ENCODE results near the gene ZNF385C.

DNA sequence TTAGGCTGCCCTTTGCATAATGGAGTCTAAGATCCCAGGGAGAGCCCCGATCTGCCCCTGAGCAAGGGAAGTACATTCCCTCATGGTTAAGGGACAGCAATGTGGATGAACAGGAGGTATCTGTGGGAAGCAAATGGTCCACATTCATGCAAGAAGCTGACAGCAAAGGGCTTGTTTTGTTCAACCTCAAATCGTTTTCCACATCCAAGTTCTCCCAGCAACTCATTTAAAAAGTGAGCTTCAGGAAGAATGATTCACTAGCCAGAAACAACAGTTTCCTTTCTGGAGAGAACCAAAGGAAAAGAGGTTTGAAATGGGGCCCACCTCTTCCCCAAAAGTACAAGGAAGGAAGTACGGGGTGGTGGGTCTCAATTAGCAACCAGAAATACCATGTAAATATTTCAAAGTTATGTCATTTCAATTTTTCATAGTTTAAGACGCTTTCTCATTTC, 33.7 kb upstream of the ZNF385C start:
- TF ChIP-seq CTCF (IDR thresholded peaks at IDR 0.05) (no peak), POLR2A (IDR thresholded peaks at IDR 0.05) (no peak)
